ENCODE data around the gene RYR3. TPM values are rescaled to one million over a fixed set of nuclear protein-coding genes. Genes with fewer than 3 reads are reported as not detected.

Gene RYR3
- total and polyA plus RNA-seq, 2 donors (not counting 1 experiment from before 2014, with no cell fraction given), result not detected

GRCh38 chr15:33700695-33701303 lies 390.0 kb downstream of the RYR3 start:
- H4K20me1 ChIP-seq (ENCODE audit: control insufficient read depth, insufficient read depth, low read length, poor library complexity, severe bottlenecking), result no peaks in the 10 kb centered on the region
- H3K4me3 Mint-ChIP-seq, result no peak overlapping the region
- H3K9ac ChIP-seq (ENCODE audit: low read length), result no peak overlapping the region
- intact Hi-C loops (cut with micrococcal nuclease), result loop anchor here (10.0 kb wide), 1 partner anchor 406 kb away; no protein-coding TSS in a partner anchor
- H3K9me3 ChIP-seq (ENCODE audit: control extremely low read depth in 1 of 3, control insufficient read depth in 2 of 3, insufficient read depth in 1 of 3, low read length in 2 of 3), result no peaks in the 10 kb centered on the region
- H3K4me2 ChIP-seq (replicated peaks; ENCODE audit: low read depth, low read length, poor library complexity, severe bottlenecking), result no peak overlapping the region
- H3K27me3 Mint-ChIP-seq, result peaks cover 21% of the 10 kb centered on the region
- no peaks in the 10 kb centered on the region for H3K4me1 Mint-ChIP-seq
- DNase-seq (peak; percentile 70), ATAC-seq (ENCODE audit: low read depth) (peak; percentile 62)
- ChIA-PET POLR2A (no interaction called here), CTCF (interaction anchor here (0.8 to 4.0 kb wide), 26 partner anchors 8 to 1038 kb away, joined by 3 to 31 read pairs (median 4); no protein-coding TSS in a partner anchor)
- no peaks in the 10 kb centered on the region for H3K4me1 ChIP-seq (ENCODE audit: control insufficient read depth in 2 of 2, insufficient read depth in 2 of 2, low read length in 2 of 2)
- H3K27me3 ChIP-seq (replicated peaks in 1 of 4; ENCODE audit: control extremely low read depth in 1 of 4, control insufficient read depth in 3 of 4, insufficient read depth in 4 of 4, low read length in 3 of 4), result peaks cover 0 to 2% (median 0%) of the 10 kb centered on the region in 4 experiments
- 26% methylated on average over 16 of the region's 19 CpGs for WGBS (ENCODE audit: insufficient coverage)
- no peaks in the 10 kb centered on the region for H3K36me3 ChIP-seq (replicated peaks in 1 of 2; ENCODE audit: control extremely low read depth in 1 of 2, control insufficient read depth in 1 of 2, extremely low read depth in 1 of 2, insufficient read depth in 2 of 2, low read length in 1 of 2)
- H2AFZ ChIP-seq (ENCODE audit: insufficient read depth, low read depth, low read length, poor library complexity, severe bottlenecking), result no peak overlapping the region
- no peaks in the 10 kb centered on the region for H3K79me2 ChIP-seq (ENCODE audit: control insufficient read depth, insufficient read depth, low read length)
- TF ChIP-seq EZH2 (IDR thresholded peaks at IDR 0.05; ENCODE audit: borderline replicate concordance, insufficient read depth, low read depth, low read length, poor library complexity, severe bottlenecking) (no peak), CTCF (IDR thresholded peaks at IDR 0.05) (peak; percentile 96)
- H3K27ac Mint-ChIP-seq, result no peak overlapping the region
- no peaks in the 10 kb centered on the region for H3K9me3 Mint-ChIP-seq (ENCODE audit: insufficient read depth)
- H3K4me3 ChIP-seq (ENCODE audit: control extremely low read depth in 1 of 5, extremely low read depth in 1 of 5, insufficient read depth in 1 of 5, low read depth in 2 of 5, low read length in 4 of 5), result no peak overlapping the region
- no peak overlapping the region for H3K27ac ChIP-seq (ENCODE audit: low read length in 2 of 2)

DNA sequence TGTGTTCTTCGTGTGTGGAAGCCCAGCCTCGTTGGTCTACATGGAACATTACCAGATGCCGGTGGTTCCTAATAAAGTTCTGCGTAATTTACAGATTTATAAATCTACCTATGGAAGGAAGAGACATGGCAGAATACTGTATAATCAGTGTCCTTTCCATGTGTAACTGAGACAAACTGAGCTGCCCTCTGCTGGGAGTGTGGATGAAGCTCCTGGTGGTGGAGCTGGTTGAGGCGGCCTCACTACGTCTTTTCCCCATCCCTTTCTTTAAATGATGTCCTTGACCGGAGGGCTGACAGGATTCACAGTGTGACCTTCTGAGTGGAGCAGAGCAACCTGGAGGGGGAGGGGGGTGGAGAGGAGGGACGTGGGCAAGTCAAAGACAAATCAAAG lies 390.5 kb downstream of the RYR3 start:
- Mint-ChIP-seq H3K27me3 (peaks cover 21% of the 10 kb centered on the region), H3K4me3 (no peak overlapping the region), H3K4me1 (no peaks in the 10 kb centered on the region), H3K27ac (no peak overlapping the region), H3K9me3 (ENCODE audit: insufficient read depth) (no peaks in the 10 kb centered on the region)
- 94% methylated on average over 6 of the region's 8 CpGs for WGBS (ENCODE audit: insufficient coverage)
- Histone ChIP-seq H3K79me2 (ENCODE audit: control insufficient read depth, insufficient read depth, low read length) (no peaks in the 10 kb centered on the region), H4K20me1 (ENCODE audit: control insufficient read depth, insufficient read depth, low read length, poor library complexity, severe bottlenecking) (no peaks in the 10 kb centered on the region), H3K27ac (ENCODE audit: low read length in 2 of 2) (no peak overlapping the region), H3K4me1 (ENCODE audit: control insufficient read depth in 2 of 2, insufficient read depth in 2 of 2, low read length in 2 of 2) (no peaks in the 10 kb centered on the region), H3K9ac (ENCODE audit: low read length) (no peak overlapping the region), H3K4me3 (ENCODE audit: control extremely low read depth in 1 of 5, extremely low read depth in 1 of 5, insufficient read depth in 1 of 5, low read depth in 2 of 5, low read length in 4 of 5) (no peak overlapping the region), H3K36me3 (replicated peaks in 1 of 2; ENCODE audit: control extremely low read depth in 1 of 2, control insufficient read depth in 1 of 2, extremely low read depth in 1 of 2, insufficient read depth in 2 of 2, low read length in 1 of 2) (no peaks in the 10 kb centered on the region), H3K4me2 (replicated peaks; ENCODE audit: low read depth, low read length, poor library complexity, severe bottlenecking) (no peak overlapping the region), H3K9me3 (ENCODE audit: control extremely low read depth in 1 of 3, control insufficient read depth in 2 of 3, insufficient read depth in 1 of 3, low read length in 2 of 3) (no peaks in the 10 kb centered on the region), H3K27me3 (replicated peaks in 1 of 4; ENCODE audit: control extremely low read depth in 1 of 4, control insufficient read depth in 3 of 4, insufficient read depth in 4 of 4, low read length in 3 of 4) (peaks cover 0 to 2% (median 0%) of the 10 kb centered on the region in 4 experiments), H2AFZ (ENCODE audit: insufficient read depth, low read depth, low read length, poor library complexity, severe bottlenecking) (no peak overlapping the region)
- TF ChIP-seq EZH2 (IDR thresholded peaks at IDR 0.05; ENCODE audit: borderline replicate concordance, insufficient read depth, low read depth, low read length, poor library complexity, severe bottlenecking), result no peak
- no peak for TF ChIP-seq CTCF (IDR thresholded peaks at IDR 0.05)
- ChIA-PET CTCF (interaction anchor here (1.0 to 4.0 kb wide), 21 partner anchors 10 to 1039 kb away, joined by 3 to 31 read pairs (median 4); no protein-coding TSS in a partner anchor), POLR2A (no interaction called here)
- ATAC-seq (ENCODE audit: low read depth), result no peak
- no peak for DNase-seq
- intact Hi-C loops (cut with micrococcal nuclease), result loop anchor here (10.0 kb wide), 1 partner anchor 406 kb away; no protein-coding TSS in a partner anchor
